Fibroblast of pulmonary artery (primary cell): ENCODE results near the gene KRT15.

ENCODE experiments used
- DNase-seq: peaks from one replicate; pipeline ENCODE4 v3.0.0-alpha.2; 2010; ENCODE audit warnings: low read depth
- H3K4me3 ChIP-seq: replicated peaks from 2 replicates; pipeline ENCODE4 v1.5.1; 2011; ENCODE audit warnings: low read depth, mild to moderate bottlenecking, control low read depth, low read length, moderate library complexity
- TF ChIP-seq, protein P1 (sequence below): IDR thresholded peaks from 2 replicates; pipeline ENCODE4 v1.5.1; 2011; ENCODE audit warnings: mild to moderate bottlenecking, control low read depth, low read length, inconsistent platforms; ENCODE audit errors: missing control alignments

KRT15 gene

DNA sequence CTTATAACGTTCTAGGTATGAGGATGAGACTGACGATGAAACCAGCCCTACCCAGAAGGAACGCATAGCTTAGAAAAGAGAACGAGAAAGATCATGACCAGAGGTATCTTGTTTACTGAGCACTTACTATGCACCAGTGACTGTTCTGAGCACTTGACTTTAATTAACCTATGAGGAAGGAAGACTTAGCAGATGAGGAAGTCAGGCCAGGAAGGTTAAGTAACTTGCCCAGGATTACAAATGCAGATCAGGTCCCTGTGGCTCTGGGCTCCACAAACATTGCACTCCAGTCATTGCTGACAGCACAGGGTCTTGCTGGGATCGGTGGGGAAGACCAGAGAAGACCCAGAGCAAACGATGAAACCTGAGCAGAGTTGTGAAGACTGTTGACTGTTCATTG, 20.4 kb downstream of the KRT15 start:
- TF ChIP-seq, protein P1, sequence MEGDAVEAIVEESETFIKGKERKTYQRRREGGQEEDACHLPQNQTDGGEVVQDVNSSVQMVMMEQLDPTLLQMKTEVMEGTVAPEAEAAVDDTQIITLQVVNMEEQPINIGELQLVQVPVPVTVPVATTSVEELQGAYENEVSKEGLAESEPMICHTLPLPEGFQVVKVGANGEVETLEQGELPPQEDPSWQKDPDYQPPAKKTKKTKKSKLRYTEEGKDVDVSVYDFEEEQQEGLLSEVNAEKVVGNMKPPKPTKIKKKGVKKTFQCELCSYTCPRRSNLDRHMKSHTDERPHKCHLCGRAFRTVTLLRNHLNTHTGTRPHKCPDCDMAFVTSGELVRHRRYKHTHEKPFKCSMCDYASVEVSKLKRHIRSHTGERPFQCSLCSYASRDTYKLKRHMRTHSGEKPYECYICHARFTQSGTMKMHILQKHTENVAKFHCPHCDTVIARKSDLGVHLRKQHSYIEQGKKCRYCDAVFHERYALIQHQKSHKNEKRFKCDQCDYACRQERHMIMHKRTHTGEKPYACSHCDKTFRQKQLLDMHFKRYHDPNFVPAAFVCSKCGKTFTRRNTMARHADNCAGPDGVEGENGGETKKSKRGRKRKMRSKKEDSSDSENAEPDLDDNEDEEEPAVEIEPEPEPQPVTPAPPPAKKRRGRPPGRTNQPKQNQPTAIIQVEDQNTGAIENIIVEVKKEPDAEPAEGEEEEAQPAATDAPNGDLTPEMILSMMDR: no peak
- no peak overlapping the region for H3K4me3 ChIP-seq
- no peak for DNase-seq

DNA sequence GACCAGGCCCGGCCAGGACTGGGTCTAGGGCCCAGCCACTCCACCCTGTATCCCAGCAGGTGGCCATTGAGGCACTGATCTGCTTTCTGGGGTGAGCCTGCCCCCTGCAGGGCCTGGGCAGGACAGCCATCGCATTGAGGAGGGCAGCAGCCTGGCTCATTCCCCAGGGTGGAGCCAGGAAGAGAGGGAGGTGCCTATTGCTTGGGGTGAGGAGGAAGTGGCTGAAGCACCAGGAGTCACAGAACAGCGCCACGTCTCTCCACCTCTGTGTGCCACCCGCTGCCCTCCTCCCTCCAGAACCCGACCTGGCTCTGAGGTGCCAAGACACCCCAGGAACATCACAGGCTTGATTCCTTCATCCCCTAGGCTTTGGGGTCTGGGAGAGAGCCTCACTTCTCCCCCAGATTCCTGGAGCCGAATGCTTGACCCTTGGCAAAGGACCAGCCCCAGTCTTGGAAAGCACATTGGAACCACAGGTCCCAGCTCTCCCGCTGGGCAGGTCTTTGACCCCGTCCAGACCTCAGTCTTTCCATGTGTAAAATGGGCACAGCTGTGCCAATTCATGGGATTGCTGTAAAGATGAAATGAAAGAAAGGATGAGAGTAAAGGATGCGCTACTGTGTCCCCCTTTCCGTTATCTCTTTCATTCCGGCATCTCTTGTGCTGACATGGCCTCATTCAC, 21.7 kb downstream of the KRT15 start:
- DNase-seq: peak; percentile 85
- TF ChIP-seq, protein P1: peak; percentile 79
- H3K4me3 ChIP-seq: no peak overlapping the region

DNA sequence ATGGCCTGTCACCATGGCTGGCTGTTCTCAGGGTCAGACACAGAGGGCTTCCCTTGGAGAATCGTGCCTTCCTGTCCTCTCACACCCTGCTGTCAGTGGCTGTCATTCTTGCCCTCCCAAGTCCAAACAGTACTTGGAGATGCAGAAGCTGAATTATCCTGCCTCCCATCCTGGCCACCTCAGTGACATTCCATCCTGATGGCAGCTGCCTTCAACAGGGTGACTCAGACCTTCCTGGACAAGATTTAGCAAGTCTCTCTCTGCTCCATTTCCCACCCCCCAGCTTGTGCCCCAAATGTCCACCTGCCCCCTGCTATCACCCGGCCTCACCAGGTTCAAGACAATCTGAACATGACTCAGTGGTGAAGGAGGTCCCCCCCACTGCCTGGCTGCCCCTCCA, 24.2 kb downstream of the KRT15 start:
- TF ChIP-seq, protein P1: no peak
- DNase-seq: peak; percentile 16
- H3K4me3 ChIP-seq: no peak overlapping the region

DNA sequence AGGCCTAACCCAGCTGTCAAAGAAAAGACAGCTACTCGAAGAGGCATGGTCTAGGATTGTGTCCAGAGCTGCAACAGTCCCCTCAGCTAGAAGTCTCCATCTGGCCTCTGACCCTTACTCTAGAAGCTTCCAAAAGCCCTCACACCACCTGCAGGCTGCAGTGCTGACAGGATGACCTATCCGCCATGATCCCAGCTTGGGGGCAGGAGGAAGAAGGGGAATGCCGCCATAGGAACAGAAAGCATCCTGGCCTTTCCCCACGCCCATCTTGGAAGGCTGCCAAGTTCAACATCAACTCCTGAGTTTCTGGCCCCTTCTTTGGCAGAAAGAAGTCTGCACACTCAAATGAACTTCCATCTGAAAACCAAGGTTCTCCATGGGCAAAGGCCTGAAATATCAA, 25.9 kb downstream of the KRT15 start:
- no peak overlapping the region for H3K4me3 ChIP-seq
- TF ChIP-seq, protein P1: no peak
- peak; percentile 70 for DNase-seq

DNA sequence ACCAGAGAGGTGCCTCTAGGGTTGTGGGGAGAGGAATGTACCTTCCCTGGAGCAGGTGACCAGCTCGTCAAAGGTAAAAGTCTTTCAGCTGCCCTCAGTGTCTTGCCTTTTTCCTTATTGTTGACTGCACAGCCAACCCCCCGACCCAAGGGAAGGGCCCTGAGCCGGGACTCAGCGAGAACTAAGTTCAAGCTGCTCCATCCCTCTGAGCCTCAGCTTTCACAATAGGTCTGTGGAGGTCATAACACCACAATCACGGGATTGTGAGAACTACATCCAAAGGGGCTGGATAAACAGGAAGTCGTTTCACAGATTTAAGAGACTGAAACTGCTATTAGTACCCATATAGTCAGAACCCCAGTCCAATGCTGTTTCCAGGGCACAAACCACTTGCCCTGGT, 26.3 kb downstream of the KRT15 start:
- H3K4me3 ChIP-seq: no peak overlapping the region
- TF ChIP-seq, protein P1: no peak
- peak; percentile 37 for DNase-seq

DNA sequence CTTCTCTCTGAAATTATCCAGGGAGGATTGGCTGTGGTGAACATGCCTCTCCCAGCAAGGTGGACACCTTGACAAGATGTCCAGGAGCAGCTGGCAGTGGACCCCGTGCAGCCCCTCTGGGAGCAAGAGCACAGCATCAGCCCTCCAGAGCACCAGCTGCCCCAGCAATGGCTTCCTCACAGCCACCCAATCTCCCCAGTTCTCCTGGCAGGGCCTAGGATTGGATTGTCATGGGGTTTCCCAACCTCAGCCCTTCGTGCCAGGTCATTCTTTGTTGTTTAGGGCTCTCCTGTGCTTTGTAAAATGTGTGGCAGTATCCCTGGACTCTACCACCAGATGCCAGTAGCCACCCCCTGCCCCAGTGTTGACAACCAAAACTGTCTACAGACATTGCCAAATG, 27.2 kb downstream of the KRT15 start:
- H3K4me3 ChIP-seq: no peak overlapping the region
- no peak for DNase-seq
- TF ChIP-seq, protein P1: no peak
